ENCODE data around the gene MICU2.

The MICU2 gene, protein sequence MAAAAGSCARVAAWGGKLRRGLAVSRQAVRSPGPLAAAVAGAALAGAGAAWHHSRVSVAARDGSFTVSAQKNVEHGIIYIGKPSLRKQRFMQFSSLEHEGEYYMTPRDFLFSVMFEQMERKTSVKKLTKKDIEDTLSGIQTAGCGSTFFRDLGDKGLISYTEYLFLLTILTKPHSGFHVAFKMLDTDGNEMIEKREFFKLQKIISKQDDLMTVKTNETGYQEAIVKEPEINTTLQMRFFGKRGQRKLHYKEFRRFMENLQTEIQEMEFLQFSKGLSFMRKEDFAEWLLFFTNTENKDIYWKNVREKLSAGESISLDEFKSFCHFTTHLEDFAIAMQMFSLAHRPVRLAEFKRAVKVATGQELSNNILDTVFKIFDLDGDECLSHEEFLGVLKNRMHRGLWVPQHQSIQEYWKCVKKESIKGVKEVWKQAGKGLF

DNA sequence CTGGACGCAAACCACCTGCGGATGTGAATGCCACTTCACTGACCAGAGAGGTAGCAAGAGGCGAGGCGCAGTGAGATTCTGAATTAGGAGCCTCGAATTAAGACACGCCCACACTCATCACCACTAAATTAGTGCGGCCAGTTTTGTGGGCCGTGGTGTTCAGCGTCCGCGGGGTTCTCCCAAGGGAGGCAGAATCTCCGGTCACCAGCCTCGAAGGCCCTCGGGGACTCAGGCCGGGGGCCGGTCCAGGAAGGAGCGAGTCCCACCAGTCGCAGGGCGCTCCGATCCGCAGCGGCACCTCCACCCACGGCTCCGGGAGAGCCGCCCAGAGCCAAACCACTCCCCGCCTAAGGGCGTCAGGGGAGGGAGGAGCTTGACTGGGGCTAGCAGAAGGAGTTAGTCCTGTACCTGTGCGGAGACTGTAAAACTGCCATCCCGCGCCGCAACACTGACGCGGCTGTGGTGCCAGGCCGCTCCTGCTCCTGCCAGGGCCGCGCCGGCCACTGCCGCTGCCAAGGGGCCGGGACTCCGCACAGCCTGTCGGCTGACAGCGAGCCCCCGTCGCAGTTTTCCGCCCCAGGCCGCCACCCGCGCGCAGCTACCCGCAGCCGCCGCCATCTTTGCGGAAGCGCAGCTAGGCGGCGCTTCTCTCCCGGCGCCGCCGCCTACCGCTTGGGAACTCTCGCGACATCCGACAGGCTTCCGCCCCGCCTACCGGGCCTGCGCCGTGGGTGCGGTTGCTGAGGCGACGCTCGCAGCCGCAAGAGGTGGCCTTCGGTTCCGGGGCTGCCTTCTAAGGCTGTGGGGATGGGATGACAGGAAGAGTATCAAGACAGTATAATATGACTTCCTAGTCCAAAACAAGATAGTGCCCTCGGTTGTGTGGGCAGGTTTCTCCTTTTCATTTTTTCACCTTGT is at the start of gene MICU2:
Gene MICU2, minus strand, starts transcription at position 640 of the 918 bp plus-strand sequence. Its CDS starts 22 bp downstream, at position 618.
- peak; percentile 78 for DNase-seq

DNA sequence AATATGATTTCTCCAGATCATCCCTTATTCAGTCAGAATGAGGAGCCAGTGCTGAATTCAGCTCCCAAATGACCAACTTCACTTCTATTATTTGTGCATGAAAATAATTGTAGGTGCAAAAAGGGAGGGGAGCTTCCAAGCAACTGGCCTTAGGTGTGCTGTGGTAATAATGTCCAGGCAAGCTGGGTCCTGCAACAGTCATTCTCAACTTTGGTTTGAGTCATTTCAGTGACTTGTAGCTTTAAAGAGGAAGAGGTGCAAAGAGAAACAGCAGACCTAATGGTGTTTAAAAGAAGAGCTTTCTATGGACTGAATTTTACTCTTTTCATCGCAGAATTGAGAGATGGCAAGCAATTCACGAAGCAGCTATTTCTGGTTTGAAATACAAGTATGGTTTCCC is 37.7 kb upstream of the MICU2 start:
- DNase-seq: no peak

DNA sequence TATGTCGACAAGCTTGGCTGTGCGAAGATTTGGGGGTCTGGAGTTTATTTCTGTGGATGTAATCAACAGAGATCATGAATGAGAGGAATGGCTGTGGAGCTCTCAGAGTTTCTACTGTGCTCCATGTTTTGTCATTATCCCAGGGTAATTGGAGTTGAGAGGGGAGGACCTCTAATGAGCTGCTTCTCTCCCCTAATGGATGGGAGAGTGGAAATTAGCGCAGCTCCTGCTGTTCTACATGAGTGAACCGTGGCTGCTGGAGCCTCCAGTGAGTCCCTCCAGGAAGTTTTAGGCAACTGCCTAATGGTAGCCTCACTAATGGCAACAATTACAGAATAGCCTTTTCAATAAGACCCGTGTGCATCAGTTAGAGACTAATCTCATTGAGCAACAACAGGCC is 35.6 kb upstream of the MICU2 start:
- no peak for DNase-seq

DNA sequence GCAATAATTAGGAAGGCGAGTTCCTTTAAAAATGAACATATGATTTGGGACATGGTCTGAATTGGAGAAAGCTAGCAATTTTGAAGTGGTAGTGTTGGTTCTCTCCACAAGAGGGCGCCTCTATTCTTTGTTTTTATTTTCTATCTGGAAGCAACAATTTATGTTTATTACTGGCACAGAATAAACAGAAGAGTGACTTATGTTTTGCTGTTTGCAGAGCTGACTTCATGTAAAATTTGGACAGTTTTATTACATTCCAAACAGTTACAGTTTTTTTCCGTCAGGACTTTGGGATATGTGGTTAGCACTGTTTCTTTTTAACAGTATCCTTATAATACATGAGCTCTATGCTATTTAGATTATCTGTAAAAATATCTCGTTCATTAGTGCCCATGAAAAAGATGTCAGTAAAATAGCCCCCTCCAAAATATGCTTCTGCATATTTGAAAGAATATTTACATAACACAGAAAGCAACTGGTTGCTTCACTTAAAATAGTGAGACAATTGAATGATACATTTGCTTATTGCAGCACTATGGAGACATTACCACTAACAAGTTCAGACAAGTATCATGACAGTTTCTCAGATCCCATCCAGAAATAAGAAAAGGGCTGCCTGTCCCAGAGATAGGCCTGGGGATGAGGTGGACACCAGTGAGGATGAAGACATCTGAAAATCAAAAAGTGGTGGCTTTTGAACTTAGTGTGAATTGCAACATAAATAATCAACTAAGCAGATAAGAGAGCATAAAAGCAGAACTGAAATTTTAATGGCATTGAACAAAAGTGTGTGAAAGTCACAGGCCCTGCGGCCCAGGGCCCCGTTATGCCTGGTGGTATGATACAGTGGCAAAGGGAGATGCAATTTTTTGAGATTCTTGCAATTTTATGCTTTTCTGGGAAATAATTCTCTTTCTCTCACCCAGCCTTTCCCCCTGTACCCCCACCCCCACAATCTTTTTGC is 34.6 kb upstream of the MICU2 start:
- DNase-seq: no peak

DNA sequence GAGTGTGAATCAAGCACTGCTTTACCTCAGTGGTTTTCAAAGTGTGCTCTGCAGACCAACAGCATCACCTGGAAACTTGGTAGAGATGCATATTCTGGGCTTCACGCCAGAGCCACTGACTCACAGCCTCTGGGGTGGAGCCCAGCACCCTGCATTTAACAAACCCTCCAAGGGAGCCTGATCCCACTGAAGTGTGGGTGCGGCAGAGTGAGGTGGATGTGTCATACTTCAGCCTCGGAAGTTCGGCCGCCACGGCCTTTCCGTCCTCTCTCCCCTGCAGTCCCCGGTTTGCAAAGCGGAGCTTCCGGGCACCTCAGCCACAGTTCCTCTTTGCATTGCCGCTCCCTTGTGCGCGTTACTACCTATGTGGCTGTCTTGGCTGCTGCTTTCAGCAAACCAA is 33.3 kb upstream of the MICU2 start:
- DNase-seq: peak; percentile 46

DNA sequence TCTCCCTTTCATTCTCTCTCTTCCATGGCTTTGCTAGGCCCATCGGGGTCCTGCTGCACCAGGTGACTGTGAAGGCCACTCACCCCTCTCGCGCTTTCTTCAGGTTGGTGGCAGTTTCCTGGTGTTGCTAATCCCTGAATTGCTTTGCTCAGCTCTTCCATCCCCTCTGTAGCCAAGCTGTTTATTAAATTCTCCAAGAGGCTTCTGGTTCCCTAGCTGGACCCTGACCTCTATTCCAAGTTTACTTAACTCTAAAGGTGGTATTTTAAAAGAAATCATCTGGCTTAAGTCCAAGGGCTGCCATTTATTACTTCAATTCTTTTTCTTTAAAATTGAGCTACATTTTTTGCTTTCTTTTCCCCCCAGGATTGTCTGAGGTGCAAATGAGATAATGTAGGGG is 32.7 kb upstream of the MICU2 start:
- no peak for DNase-seq

DNA sequence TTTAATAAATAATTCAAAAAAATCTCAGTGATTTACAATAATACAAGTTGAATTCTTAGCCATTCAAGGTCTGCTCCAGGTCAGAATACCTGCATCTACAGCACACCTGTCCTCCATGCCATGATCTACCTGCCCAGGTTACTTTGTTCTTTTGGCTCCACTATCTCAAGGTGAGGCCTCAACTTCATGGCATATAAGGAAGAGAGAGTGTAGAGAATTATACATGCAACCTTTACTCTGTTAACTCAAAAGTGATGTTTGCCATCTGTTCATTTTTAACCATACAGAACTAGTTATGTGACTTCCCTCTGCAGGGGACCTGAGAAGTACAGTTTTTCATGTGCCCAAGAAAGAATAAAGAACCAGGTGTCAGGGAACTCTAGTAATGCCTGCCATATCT is 28.2 kb upstream of the MICU2 start:
- DNase-seq: no peak

DNA sequence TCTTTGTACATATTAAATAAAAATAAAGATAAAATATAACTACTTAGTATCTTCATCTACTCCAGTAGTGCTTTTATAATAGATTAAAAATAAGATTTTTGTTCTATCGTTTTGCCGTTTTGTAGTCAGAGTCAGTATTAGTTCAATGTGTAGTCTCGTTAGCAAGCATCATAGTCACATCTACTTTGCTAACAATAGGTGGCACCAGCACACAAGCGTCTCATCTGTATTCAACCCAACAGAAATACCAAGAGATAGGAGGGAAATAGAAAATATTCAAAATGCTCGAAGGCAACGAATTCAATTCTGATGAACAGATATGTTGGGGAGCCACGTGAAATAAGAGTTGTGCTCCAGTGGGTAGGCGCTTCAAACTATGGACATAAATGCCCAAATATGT is 21.4 kb upstream of the MICU2 start:
- no peak for DNase-seq

DNA sequence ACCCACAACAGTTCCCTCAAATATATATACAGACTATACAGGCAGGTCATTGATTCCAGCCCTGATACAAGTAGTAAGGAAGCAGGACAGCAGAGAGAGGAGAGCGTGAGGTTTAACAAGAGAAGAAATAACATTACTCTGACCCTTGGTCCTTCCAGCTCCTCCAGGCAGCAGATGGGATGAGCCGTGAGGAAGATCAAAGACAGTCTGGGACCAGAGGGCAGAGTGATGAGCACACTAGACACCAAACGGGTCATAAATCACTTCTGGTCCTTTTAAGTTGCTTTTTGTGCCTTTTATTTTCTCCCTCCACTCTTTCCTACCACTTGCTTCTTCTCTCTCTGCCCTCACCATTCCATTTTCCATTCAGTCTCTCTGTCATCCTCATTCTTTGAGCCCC is 16.9 kb upstream of the MICU2 start:
- DNase-seq: no peak

DNA sequence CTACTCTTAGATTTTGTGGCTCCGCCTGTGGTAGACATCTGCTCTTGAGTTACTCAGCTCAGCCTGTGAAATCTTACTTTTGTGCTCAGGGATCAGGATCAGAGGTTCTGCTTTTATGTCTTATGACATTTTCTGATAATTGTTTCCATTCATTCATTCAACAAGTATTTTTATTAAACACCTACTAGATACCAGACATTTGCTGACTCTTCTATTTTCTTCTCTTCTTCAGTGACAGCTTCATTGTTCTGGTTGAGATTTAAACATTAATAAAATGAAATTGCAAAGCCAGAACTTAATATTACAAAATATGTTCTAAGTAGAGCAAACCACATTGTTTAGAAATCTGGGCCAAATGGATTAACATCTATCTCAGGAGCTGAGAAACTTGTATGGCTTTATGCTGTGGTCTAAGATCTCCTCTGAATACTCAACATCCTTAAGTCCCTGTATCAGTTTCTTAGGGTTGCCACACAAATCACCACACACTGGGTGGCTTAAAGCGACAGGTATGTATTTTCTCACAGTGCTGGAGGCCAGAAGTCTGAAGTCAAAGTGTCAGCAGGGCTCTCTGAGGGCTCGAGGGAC is 15.8 kb upstream of the MICU2 start:
- DNase-seq: no peak

DNA sequence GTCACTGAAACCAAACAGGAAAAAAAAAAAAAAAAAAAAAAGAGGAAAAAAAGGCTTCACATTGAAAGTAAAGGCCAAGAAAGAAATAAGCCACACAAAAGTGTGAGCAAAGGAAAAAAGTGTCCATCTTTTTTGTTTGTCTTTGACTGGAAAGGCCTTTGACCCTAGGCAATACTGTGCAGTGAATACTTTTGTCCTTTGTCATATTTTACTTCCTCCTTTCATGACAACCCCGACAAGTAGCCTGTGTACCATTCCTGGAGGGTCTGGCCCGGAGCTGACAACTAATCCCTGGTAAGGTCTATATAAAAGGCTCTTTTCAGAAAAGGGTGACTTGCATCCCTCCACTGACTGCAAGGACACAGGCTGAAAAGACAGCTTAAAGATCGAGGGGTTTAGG is 12.9 kb upstream of the MICU2 start:
- DNase-seq: no peak

DNA sequence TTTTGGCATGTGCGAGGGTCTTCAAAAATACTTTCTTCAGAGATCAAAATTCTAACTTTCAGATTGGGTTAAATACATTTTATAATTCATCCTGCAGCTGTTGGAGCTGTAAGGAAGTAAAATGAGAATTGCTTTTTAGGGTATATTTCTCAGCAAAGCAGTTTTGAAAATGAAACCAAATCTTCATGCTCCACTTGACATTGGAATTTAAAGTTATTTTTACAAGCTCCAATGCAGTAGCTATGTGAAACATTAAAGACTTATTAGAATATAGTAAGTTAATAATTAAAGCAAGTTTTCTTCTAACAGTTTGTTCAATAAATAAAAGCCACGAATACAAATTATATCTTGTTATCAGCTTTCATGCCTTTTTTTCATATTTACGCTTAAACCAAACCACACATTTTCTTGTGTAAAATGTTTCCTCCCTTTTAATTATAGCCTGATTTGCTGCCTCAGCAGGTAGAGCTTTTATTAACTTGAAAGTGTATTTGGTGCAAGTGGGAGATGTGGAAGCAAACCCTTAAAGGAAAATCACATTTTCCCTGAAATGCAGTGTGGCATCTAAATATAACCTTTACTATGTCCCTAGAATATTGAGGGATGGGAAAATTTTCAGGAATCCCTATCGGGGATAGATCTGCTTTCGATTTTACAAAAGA is 12.4 kb upstream of the MICU2 start:
- no peak for DNase-seq

DNA sequence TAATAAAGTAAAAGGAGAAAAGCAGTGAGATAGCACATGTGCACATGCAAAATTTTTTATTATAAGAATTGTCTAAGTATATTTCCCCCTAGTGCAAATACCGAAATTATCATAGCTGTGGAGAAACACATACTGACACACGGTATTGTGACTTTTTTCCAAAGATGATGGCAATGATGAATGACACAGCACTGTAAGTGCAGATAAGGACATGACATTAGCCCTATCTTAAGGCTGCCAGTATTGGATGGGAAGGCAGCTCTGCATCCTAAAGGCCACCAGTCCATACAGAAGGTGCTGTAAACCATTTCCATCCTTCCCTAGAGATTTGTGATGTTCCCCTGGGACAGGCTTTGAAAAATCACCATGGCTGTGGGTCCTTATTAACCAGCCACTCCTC is 11.5 kb upstream of the MICU2 start:
- no peak for DNase-seq

DNA sequence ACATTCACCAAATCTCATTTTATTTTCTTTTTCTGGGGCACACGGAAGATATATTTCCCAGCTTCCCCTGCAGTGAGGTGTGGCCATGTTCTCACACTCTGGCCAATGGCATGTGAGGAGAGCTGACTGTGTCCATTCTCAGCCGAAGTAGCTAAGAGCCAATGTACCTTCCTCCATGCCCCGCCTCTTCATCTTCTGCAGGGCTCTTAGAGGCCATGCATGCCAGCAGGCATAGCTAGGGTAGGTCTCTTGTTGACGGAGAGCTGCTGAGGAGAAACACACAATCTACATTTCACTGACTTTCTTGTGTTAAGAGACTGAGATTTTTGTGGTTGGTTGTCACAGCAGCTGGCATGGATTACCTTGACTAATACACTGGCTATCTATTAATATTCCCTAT is 9.8 kb upstream of the MICU2 start:
- no peak for DNase-seq

DNA sequence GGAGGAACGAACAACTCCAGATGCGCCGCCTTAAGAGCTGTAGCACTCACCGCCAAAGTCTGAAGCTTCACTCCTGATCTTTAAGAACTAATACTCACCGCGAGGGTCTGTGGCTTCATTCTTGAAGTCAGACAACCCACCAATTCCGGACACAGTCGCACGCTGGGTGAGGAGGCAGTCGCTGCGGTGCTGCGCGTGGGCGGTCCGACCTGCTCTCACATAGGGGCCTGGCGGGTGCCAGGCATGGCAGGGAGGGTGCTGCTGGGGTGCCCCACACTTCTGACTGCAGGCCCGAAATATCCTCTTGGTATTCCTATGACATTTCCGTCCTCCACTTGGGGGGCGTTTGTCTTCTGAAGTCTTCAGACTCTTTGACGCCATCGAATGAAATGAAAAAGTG is 7.4 kb upstream of the MICU2 start:
- DNase-seq: no peak

DNA sequence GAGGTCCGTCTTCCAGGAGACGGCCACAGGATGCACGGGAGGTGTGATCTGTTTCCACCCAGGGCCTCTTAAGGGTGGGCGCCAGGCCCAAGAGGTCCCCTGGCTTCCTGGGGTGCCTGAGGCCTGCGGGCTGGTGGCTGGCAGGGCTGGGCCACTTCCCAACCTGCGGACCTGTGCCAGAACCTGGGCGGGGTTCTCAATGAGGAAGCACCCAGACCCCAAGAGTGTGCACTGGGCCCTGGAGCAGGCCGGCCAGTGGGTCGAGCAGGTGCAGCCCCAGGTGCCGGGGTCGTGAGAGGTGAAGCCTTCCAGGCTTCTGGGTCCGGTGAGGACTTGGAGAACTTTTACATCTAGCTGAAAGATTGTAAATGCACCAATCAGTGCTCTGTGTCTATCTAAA is 6.7 kb upstream of the MICU2 start:
- DNase-seq: no peak

DNA sequence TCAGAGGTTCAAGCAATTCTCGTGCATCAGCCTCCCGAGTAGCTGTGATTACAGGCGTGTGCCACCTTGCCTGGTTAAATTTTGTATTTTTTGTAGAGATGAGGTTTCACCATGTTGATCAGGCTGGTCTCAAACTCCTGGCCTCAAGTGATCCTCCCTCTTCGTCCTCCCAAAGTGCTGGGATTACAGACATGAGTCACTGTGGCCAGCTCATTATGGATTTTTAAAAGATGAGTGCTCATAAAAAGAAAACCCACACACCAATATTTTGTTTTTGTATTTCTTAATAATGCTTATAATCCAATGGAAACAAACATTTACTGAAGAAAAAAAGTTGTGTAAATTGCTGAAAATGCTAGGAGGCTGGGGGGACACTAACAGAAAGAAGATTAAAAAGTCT is 5.0 kb upstream of the MICU2 start:
- no peak for DNase-seq

DNA sequence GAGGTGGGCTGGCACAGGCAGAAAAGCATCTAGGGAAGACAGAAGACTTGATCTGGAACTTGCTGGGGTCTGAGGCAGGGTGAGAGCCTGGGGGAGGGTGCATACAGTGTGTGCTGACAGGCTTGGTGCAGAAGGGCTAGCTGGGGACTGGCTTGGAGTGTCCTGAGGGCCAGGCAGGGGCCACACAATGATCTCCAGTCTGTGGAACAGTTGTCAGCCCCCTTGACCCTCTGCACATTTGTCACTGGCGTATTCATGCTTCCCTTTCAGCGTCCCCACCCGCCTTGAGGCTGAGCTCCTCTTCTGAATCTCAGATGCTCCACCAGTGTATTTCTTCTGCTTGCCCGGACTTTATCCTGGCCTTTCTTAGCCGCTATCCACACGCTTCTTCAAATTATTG is 2.8 kb upstream of the MICU2 start:
- DNase-seq: no peak

DNA sequence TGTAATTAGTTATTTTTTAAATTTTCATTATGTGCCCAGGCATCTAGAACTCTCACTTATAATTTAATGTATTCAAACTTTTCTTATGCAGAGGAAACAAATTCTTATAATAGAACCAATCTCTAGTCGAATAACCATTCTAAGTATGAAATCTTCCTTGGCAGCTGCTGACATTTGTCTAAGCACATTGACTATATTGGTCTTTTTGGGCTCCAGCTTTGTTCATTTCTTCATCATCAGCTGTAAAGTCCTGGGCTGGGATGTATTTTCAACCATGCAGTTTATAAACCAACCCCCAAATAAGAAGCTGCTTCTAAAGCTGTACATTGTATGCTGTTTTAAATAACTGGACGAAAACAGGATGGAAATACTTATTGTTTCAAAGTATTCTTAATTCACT is 2.3 kb upstream of the MICU2 start:
- no peak for DNase-seq

DNA sequence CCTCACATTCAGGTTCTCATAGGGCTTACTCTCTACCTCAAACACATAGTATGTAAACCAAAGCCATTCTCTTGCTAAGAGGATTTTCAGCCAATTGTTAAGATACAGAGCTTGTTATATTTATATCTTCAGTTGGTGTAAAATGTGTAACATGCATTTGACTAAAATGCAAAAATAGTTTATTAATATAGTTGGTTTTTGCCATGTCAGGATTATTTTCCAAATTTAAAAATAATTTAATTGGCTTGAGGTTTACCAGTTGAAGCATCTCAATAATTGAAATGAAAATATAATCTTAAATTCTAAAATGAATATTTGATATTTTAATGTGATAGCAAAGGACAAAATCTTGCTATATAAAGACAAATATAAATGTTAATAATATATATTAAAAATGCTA is 7.2 kb downstream of the MICU2 start:
- no peak for DNase-seq

DNA sequence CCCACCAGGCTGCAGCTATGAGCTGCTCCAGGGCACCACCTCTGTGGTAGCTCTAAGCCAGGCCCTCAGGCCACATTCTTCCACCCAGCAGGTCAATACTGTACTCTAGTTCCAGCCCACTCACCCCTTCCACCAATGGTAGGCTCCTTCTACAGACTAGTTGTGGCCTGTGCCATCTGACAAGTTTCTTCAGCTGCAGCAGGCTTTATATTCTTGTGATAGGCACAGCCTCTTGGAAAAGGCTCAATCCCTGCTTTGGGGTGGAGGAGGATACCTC is 8.5 kb downstream of the MICU2 start:
- DNase-seq: no peak
